Upper lobe of left lung (tissue), 6 donors: Measurements from ENCODE around the gene DUOXA1. TPM values are rescaled to one million over a fixed set of nuclear protein-coding genes. Genes with fewer than 3 reads are reported as not detected.
"Not testable (repeated sequence)": the region's sequence is repeated elsewhere in the genome, so short reads cannot be mapped to it uniquely, and the experiment has no call there.

Experiments
- ATAC-seq, 2 donors: fragments of 200-7000 bp; cut with Tn5 transposase; one replicate each; pipeline ENCODE4 v1.9.1; 2022; ENCODE audit warnings: mild to moderate bottlenecking in 2 of 2, moderate library complexity in 2 of 2; ENCODE audit not compliant: low FRiP score in 2 of 2
- DNase-seq, 2 donors: peaks; one replicate each; pipeline ENCODE4 v3.0.0-alpha.2; 2019 to 2020
- H3K27ac ChIP-seq, 4 donors: fragments of 200-600 bp; sonication (generic); one replicate each; pipeline ENCODE4 v1.5.1; 2016 to 2019
- H3K27me3 ChIP-seq, 4 donors: fragments of 200-600 bp; sonication (generic); one replicate each; pipeline ENCODE4 v1.5.1; 2017 to 2019
- H3K36me3 ChIP-seq, 4 donors: fragments of 200-600 bp; sonication (generic); one replicate each; pipeline ENCODE4 v1.5.1; 2016 to 2019
- H3K4me1 ChIP-seq, 4 donors: fragments of 200-600 bp; sonication (generic); one replicate each; pipeline ENCODE4 v1.5.1; 2018 to 2019
- H3K4me3 ChIP-seq, 4 donors: fragments of 200-600 bp; sonication (generic); one replicate each; pipeline ENCODE4 v1.5.1; 2017 to 2019; ENCODE audit warnings: mild to moderate bottlenecking in 2 of 4, moderate library complexity in 1 of 4
- H3K9me3 ChIP-seq, 4 donors: fragments of 200-600 bp; sonication (generic); one replicate each; pipeline ENCODE4 v1.5.1; 2018 to 2019
- EP300 ChIP-seq, 4 donors: sonication (generic); formaldehyde crosslinking; IDR thresholded peaks; one replicate each; pipeline ENCODE4 v1.5.1; 2017; ENCODE audit warnings: antibody characterized with exemption in 4 of 4, control low read depth in 2 of 4
- POLR2A ChIP-seq, 4 donors: fragments of 450-650 bp; IDR thresholded peaks; one replicate each; pipeline ENCODE4 v1.5.1; 2016 to 2017; ENCODE audit warnings: antibody characterized with exemption in 4 of 4, mild to moderate bottlenecking in 2 of 4
- POLR2AphosphoS5 ChIP-seq, 2 donors: sonication (generic); formaldehyde crosslinking; IDR thresholded peaks; one replicate each; pipeline ENCODE4 v1.5.1; 2017; ENCODE audit warnings: antibody characterized with exemption in 2 of 2
- WGBS, 2 donors: methylation state at CpG; one replicate each; pipeline ENCODE4 v1.1.5; 2017 to 2018; 5-methylcytosine and 5-hydroxymethylcytosine counted together
- total RNA-seq, 6 donors: library from RNA; depleted of rRNA in 4 of 6; stranded (reverse); fragments of >200 nt in 4 of 6; gene quantifications; one replicate each; pipeline versions ENCODE4 v1.1.0 to v1.2.1, GENCODE V29; 2016 to 2021
- TF ChIP-seq, protein P1 (sequence below), 6 experiments: fragments of 450-650 bp in 4 of 6; fragments of 200-600 bp in 2 of 6; sonication (generic) in 2 of 6; IDR thresholded peaks; one replicate each; pipeline ENCODE4 v1.5.1; 2016 to 2019; ENCODE audit warnings: antibody characterized with exemption in 6 of 6
- donor health status: DM: no; HTN: no; CAD: no; lungs with moderate emphysema.
- donor health status: DM: no; HTN: yes; CAD: no; lungs with severe emphysema.

Gene DUOXA1
- total RNA-seq, 6 donors from 2014 or later: 84.2 to 530 (median 181) TPM

DNA sequence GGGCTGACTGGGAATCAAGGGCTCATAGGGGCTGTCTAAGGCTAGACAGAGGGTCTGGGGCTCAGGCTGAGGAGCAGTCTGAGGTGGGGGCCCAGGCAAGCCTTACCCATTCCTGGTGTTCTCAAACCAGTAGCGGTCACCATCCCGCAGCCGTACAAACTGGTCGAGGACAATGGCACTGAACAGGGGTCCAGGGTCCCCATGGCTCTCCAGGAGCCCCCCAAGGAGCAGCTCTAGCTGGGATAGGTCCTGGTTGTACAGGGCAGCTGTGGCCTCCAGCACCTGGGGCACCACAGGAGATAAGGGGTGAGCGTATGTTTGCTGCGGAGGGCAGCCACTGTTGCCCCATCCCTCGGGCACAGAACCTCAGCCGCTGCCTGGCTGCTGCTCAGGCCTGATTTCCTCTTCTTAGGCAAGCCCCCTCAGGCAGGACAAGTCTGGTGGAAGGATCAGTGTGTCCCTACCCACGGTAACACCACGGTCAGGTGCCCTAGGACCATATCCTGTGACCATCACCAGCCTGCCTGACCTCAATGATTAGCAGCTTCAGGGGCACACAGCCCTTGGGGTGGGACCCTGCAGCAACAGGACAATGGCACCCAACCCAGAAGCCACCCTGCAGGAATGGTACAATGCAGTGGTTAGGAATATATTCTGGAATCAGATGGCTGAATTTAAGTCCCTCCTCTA, 21.6 kb downstream of the DUOXA1 start:
- TF ChIP-seq, protein P1, sequence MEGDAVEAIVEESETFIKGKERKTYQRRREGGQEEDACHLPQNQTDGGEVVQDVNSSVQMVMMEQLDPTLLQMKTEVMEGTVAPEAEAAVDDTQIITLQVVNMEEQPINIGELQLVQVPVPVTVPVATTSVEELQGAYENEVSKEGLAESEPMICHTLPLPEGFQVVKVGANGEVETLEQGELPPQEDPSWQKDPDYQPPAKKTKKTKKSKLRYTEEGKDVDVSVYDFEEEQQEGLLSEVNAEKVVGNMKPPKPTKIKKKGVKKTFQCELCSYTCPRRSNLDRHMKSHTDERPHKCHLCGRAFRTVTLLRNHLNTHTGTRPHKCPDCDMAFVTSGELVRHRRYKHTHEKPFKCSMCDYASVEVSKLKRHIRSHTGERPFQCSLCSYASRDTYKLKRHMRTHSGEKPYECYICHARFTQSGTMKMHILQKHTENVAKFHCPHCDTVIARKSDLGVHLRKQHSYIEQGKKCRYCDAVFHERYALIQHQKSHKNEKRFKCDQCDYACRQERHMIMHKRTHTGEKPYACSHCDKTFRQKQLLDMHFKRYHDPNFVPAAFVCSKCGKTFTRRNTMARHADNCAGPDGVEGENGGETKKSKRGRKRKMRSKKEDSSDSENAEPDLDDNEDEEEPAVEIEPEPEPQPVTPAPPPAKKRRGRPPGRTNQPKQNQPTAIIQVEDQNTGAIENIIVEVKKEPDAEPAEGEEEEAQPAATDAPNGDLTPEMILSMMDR (IDR thresholded peaks at IDR 0.05): no peak
- no peak for TF ChIP-seq POLR2A (IDR thresholded peaks at IDR 0.05)
- no peak for TF ChIP-seq POLR2AphosphoS5 (IDR thresholded peaks at IDR 0.05)
- TF ChIP-seq EP300 (IDR thresholded peaks at IDR 0.05): no peak
- H3K4me1 ChIP-seq: peaks cover 9 to 19% (median 14%) of the 10 kb centered on the region in 4 donors
- H3K9me3 ChIP-seq: no peaks in the 10 kb centered on the region
- ATAC-seq (no peak), DNase-seq (no peak)
- H3K36me3 ChIP-seq: no peaks in the 10 kb centered on the region
- H3K27ac ChIP-seq: no peak overlapping the region
- H3K4me3 ChIP-seq: no peak overlapping the region
- H3K27me3 ChIP-seq: peaks cover 4 to 21% (median 17%) of the 10 kb centered on the region in 4 donors
- WGBS, 2 donors: 93 to 100% methylated on average over 2 to 10 of the region's 10 CpGs

DNA sequence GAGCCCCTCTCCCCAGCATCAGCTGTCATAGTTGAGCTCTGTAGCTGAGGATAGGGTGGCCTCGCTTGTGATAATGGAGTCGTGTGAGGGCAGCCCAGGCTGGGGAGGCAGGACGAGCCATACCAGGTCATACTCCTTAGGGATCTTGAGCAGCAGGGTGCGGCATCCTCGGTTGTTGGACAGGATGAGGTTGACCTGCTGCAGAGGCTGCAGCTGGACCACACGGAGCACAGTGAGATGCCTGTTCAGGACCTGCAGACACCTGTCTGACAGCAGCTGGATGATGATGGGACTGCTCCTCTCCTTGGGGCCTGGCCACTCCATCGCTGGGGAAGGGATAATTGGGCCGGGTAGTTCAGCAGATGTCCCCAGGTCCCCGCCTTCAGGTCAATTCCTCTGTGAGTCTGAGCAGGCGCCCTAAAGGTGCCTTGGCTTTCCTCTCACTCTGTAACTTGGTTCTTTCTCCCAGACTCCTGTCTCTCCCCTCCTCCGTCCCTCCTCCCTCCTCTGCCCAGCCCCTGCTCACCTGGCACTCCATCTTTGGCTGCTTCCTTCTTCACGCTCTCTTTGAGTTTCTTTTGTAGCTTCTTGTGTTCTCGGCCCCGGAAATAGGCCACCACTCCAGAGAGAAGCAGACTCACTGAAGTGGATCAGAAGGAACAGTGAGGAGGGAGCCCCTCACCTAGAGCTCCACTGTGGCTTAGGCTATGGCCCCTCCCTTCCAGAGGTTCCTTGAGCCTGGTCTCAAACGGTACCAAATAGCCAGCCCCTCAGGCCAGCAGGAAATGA, 23.5 kb downstream of the DUOXA1 start:
- peaks cover 0 to under 1% (median 0%) of the 10 kb centered on the region in 4 donors for H3K4me1 ChIP-seq
- TF ChIP-seq POLR2AphosphoS5 (IDR thresholded peaks at IDR 0.05) (no peak), POLR2A (IDR thresholded peaks at IDR 0.05) (no peak), EP300 (IDR thresholded peaks at IDR 0.05) (no peak)
- TF ChIP-seq, protein P1 (IDR thresholded peaks at IDR 0.05): no peak
- no peak overlapping the region for H3K4me3 ChIP-seq
- DNase-seq: no peak
- WGBS, 2 donors: 73 to 77% methylated on average over 10 to 15 of the region's 15 CpGs
- H3K27me3 ChIP-seq: peaks cover 0 to 3% (median under 1%) of the 10 kb centered on the region in 4 donors
- peak in 1 of 2 donors; percentile 3 for ATAC-seq
- H3K9me3 ChIP-seq: no peaks in the 10 kb centered on the region
- H3K36me3 ChIP-seq: no peaks in the 10 kb centered on the region
- no peak overlapping the region for H3K27ac ChIP-seq

DNA sequence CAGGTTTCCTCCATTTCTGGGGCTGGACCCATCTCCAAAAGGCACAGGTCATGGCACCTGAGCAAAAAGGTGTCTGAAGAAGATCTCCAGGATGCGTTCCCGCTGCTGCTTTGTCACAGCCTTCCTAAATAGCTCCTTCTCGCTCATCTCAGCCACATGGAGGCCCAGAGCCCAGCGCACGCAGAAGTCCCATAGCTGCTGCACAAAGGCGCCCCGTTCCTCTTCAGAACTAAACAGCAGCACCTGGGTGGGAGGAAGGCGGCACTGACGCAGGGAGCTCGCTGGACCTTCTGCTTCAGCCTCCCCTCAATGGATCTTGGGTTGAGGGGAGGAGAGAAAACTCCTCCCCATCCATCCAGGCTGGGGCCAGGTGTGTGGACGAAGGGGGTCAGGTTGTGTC, 24.1 kb downstream of the DUOXA1 start:
- ATAC-seq (no peak), DNase-seq (no peak)
- 92 to 97% methylated on average over 7 to 11 of the region's 11 CpGs for WGBS, 2 donors
- Histone ChIP-seq H3K9me3 (no peaks in the 10 kb centered on the region), H3K4me3 (no peak overlapping the region), H3K36me3 (no peaks in the 10 kb centered on the region), H3K4me1 (no peaks in the 10 kb centered on the region), H3K27ac (no peak overlapping the region), H3K27me3 (peaks cover 0 to 3% (median 0%) of the 10 kb centered on the region in 4 donors)
- TF ChIP-seq, protein P1 (IDR thresholded peaks at IDR 0.05): no peak
- TF ChIP-seq POLR2AphosphoS5 (IDR thresholded peaks at IDR 0.05): no peak
- TF ChIP-seq POLR2A (IDR thresholded peaks at IDR 0.05): no peak
- TF ChIP-seq EP300 (IDR thresholded peaks at IDR 0.05): no peak

DNA sequence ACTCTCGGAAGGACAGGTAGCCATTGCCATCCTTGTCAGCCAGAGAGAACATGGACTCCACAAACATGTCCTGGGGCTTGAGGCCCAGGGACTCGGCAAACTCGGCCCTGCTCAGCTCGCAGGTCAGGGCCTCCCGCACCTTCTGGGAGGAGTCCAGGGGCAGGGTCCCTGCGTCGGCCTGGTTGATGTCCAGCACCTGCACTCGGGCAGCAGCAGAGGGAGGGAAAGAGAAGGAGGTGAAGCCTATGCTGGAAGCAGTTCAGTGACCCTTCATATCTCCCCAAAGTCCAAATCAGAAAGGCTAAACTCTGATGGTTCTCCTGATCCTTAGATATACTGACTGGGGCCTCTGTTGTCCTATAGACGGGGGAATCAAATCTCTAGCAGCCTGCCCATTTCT, 25.5 kb downstream of the DUOXA1 start:
- H3K4me1 ChIP-seq, H3K27ac ChIP-seq, H3K36me3 ChIP-seq, H3K9me3 ChIP-seq, H3K4me3 ChIP-seq, ATAC-seq, H3K27me3 ChIP-seq: not testable (repeated sequence)
- peak in 1 of 2 donors; percentile 32 for DNase-seq
- 90 to 91% methylated on average over 6 to 9 of the region's 9 CpGs for whole genome bisulfite sequencing, 2 donors

DNA sequence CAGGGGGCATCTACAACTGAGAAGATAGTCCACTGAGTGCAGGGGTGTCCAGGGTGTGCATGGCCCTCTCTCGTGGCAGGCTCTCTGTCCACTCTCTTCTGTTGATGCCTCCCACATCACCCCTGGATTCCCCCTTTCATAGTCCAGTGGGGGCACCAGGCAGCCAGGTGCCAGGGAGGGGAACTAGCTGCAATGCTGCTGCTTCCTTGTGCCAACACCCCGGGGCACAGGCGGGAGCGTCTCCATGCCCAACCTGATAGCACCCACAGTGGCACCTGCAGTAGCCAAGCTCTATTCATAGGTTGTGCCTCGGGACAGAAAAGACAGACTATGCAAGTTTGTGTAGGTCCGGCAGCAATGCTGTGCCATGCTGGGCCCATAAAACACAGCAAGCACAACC, 27.5 kb downstream of the DUOXA1 start:
- no peaks in the 10 kb centered on the region for H3K4me1 ChIP-seq
- no peaks in the 10 kb centered on the region for H3K36me3 ChIP-seq
- H3K27ac ChIP-seq: no peak overlapping the region
- TF ChIP-seq EP300 (IDR thresholded peaks at IDR 0.05) (no peak), POLR2AphosphoS5 (IDR thresholded peaks at IDR 0.05) (no peak), POLR2A (IDR thresholded peaks at IDR 0.05) (no peak)
- TF ChIP-seq, protein P1 (IDR thresholded peaks at IDR 0.05): no peak
- WGBS, 2 donors: 82% methylated on average over 2 to 6 of the region's 6 CpGs
- H3K4me3 ChIP-seq: no peak overlapping the region
- no peaks in the 10 kb centered on the region for H3K27me3 ChIP-seq
- no peaks in the 10 kb centered on the region for H3K9me3 ChIP-seq
- ATAC-seq: no peak
- peak in 1 of 2 donors; percentile 23 for DNase-seq
